ENCODE results near the gene PSAT1. TPM values are rescaled to one million over a fixed set of nuclear protein-coding genes. Genes with fewer than 3 reads are reported as not detected.

The PSAT1 gene
- total and polyA plus RNA-seq, 2 of the 8 experiments (the other 6 are each of a cell fraction or from before 2014, with no cell fraction given): 204 to 341 TPM

GRCh38 chr9:78272307-78272706 is 24.6 kb upstream of the PSAT1 start:
- no peak overlapping the region for H3K27ac ChIP-seq (ENCODE audit: low read depth, low read length)
- H4K91ac ChIP-seq (replicated peaks; ENCODE audit: insufficient read length, low read length): no peak overlapping the region
- H3K9me3 ChIP-seq (ENCODE audit: insufficient read depth in 2 of 2, low read depth in 1 of 2, low read length in 1 of 2): no peaks in the 10 kb centered on the region
- H4K5ac ChIP-seq (ENCODE audit: insufficient read length, low read depth, low read length): no peak overlapping the region
- no peak overlapping the region for H2BK120ac ChIP-seq (replicated peaks; ENCODE audit: low read depth, low read length)
- ChIA-PET CTCF (ENCODE audit: partially characterized antibody) (interaction anchor here (0.6 to 0.9 kb wide), 2 partner anchors 11 to 31 kb away, joined by 3 read pairs; no protein-coding TSS in a partner anchor), POLR2A (ENCODE audit: partially characterized antibody) (interaction anchor here (0.6 to 19.2 kb wide), 3 partner anchors 22 to 124 kb away, joined by 3 to 522 read pairs (median 5); partner anchors contain the start of gene PSAT1)
- no peak overlapping the region for H2BK5ac ChIP-seq (ENCODE audit: low read depth, low read length)
- no peak overlapping the region for H2BK12ac ChIP-seq (ENCODE audit: low read depth, low read length)
- no peak overlapping the region for H2BK20ac ChIP-seq (ENCODE audit: low read length)
- DNase-seq (ENCODE audit: low read depth in 1 of 2, low spot score in 2 of 2): no peak
- H3K56ac ChIP-seq (replicated peaks; ENCODE audit: insufficient read length, low read depth, low read length): no peak overlapping the region
- H2AFZ ChIP-seq (ENCODE audit: low read length): no peak overlapping the region
- H3K18ac ChIP-seq (ENCODE audit: extremely low read depth, low read length): no peak overlapping the region
- no peak overlapping the region for H3K23ac ChIP-seq (ENCODE audit: insufficient read length)
- H3K14ac ChIP-seq (ENCODE audit: insufficient read length): no peak overlapping the region
- H3K36me3 ChIP-seq (ENCODE audit: control insufficient read depth in 2 of 4, insufficient read depth in 4 of 4, low read length in 3 of 4): peaks cover 6 to 21% (median 13%) of the 10 kb centered on the region in 4 experiments; a peak in 7 of 8 replicates
- H3K4me1 ChIP-seq (replicated peaks in 1 of 4; ENCODE audit: control insufficient read depth in 3 of 4, insufficient read depth in 4 of 4, low read length in 3 of 4): no peaks in the 10 kb centered on the region
- H3K79me1 ChIP-seq (ENCODE audit: low read depth, low read length): no peaks in the 10 kb centered on the region
- H4K20me1 ChIP-seq (replicated peaks in 1 of 2; ENCODE audit: control insufficient read depth in 1 of 2, insufficient read depth in 2 of 2, low read length in 2 of 2): peaks cover 0 to 2% of the 10 kb centered on the region in 2 experiments
- FAIRE-seq: no peak
- no peak overlapping the region for H2BK15ac ChIP-seq (ENCODE audit: low read length)
- no peak overlapping the region for H3K4ac ChIP-seq (replicated peaks; ENCODE audit: insufficient read length, low read depth, low read length)
- no peaks in the 10 kb centered on the region for H3K79me2 ChIP-seq (ENCODE audit: control insufficient read depth in 1 of 2, insufficient read depth in 2 of 2, low read length in 2 of 2)
- H3K4me3 ChIP-seq (ENCODE audit: extremely low read depth in 1 of 4, insufficient read depth in 2 of 4, low read depth in 3 of 4, low read length in 4 of 4): no peak overlapping the region
- no peaks in the 10 kb centered on the region for H3K23me2 ChIP-seq (ENCODE audit: low read depth, low read length)
- no peak overlapping the region for H4K8ac ChIP-seq (ENCODE audit: extremely low read depth, insufficient read depth, low read length)
- H2AK5ac ChIP-seq (ENCODE audit: low read depth, low read length): no peak overlapping the region
- no peaks in the 10 kb centered on the region for H3K27me3 ChIP-seq (replicated peaks in 1 of 4; ENCODE audit: control insufficient read depth in 3 of 4, extremely low read depth in 1 of 4, insufficient read depth in 3 of 4, low read length in 3 of 4)
- H3K4me2 ChIP-seq (ENCODE audit: insufficient read depth in 1 of 2, low read depth in 2 of 2, low read length in 2 of 2): no peak overlapping the region
- no peak overlapping the region for H3K9ac ChIP-seq (replicated peaks in 1 of 4; ENCODE audit: extremely low read depth in 1 of 4, low read depth in 3 of 4, low read length in 3 of 4)
- TF ChIP-seq ATF2 (IDR thresholded peaks at IDR 0.05; ENCODE audit: low read length) (no peak), POU5F1 (IDR thresholded peaks at IDR 0.05; ENCODE audit: low read depth, low read length) (no peak), CTBP2 (IDR thresholded peaks at IDR 0.05; ENCODE audit: borderline replicate concordance, insufficient read depth, insufficient read length, low read length) (no peak), RFX5 (IDR thresholded peaks at IDR 0.05; ENCODE audit: borderline replicate concordance, low read depth, low read length) (no peak), SIRT6 (IDR thresholded peaks at IDR 0.05; ENCODE audit: low read length) (no peak), CTCF (IDR thresholded peaks at IDR 0.05; ENCODE audit: control extremely low read depth in 1 of 3, insufficient read depth in 1 of 3, low read depth in 1 of 3, low read length in 3 of 3) (no peak), FOSL1 (IDR thresholded peaks at IDR 0.05; ENCODE audit: insufficient read depth, low read depth, low read length) (no peak), NANOG (IDR thresholded peaks at IDR 0.05; ENCODE audit: insufficient read depth, low read depth, low read length, poor library complexity, severe bottlenecking) (no peak), SUZ12 (IDR thresholded peaks at IDR 0.05; ENCODE audit: low read length) (no peak), BCL11A (IDR thresholded peaks at IDR 0.05; ENCODE audit: low read depth in 2 of 2, low read length in 2 of 2) (no peak)

Data from H1 (cell line).